Urinary bladder (tissue), 4 donors: ENCODE measurements around the gene NR4A3. TPM values are rescaled to one million over a fixed set of nuclear protein-coding genes. Genes with fewer than 3 reads are reported as not detected.
A peak's percentile ranks its signal among the peaks of the same experiment; 100 is the strongest.
"Not testable (repeated sequence)": the region's sequence is repeated elsewhere in the genome, so short reads cannot be mapped to it uniquely, and the experiment has no call there.

Experiments
- DNase-seq: peaks from one replicate; pipeline ENCODE4 v3.0.0-alpha.2; 2015; ENCODE audit errors: extremely low spot score
- H3K27ac ChIP-seq: one replicate; pipeline ENCODE4 v1.5.1; 2013; ENCODE audit warnings: low read depth, mild to moderate bottlenecking, moderate library complexity
- H3K36me3 ChIP-seq: one replicate; pipeline ENCODE4 v1.6.1; 2013; ENCODE audit warnings: mild to moderate bottlenecking, moderate library complexity; ENCODE audit not compliant: insufficient read depth
- H3K4me1 ChIP-seq: one replicate; pipeline ENCODE4 v1.6.1; 2013; ENCODE audit warnings: mild to moderate bottlenecking, moderate library complexity; ENCODE audit not compliant: insufficient read depth
- H3K4me3 ChIP-seq: one replicate; pipeline ENCODE4 v1.5.1; 2013; ENCODE audit warnings: low read depth, low read length
- WGBS: extraction: QIAGEN DNeasy Blood & Tissue Kit; methylation state at CpG from one replicate; pipeline ENCODE4 v1.1.7; 2013; 5-methylcytosine and 5-hydroxymethylcytosine counted together
- polyA plus RNA-seq: library from polyadenylated mRNA; stranded (reverse); fragments of 200-250 nt; gene quantifications from one replicate; pipeline ENCODE4 v1.2.3, GENCODE V29; 2013
- total RNA-seq: library from RNA; depleted of rRNA; stranded (reverse); fragments of >200 nt; gene quantifications from one replicate; pipeline ENCODE4 v1.2.3, GENCODE V29; 2014
- donor health status: healthy with polysubstance abuse.
- donor health status: healthy.

The NR4A3 gene
- total RNA-seq (4.7 TPM), polyA plus RNA-seq (4.8 TPM)

DNA sequence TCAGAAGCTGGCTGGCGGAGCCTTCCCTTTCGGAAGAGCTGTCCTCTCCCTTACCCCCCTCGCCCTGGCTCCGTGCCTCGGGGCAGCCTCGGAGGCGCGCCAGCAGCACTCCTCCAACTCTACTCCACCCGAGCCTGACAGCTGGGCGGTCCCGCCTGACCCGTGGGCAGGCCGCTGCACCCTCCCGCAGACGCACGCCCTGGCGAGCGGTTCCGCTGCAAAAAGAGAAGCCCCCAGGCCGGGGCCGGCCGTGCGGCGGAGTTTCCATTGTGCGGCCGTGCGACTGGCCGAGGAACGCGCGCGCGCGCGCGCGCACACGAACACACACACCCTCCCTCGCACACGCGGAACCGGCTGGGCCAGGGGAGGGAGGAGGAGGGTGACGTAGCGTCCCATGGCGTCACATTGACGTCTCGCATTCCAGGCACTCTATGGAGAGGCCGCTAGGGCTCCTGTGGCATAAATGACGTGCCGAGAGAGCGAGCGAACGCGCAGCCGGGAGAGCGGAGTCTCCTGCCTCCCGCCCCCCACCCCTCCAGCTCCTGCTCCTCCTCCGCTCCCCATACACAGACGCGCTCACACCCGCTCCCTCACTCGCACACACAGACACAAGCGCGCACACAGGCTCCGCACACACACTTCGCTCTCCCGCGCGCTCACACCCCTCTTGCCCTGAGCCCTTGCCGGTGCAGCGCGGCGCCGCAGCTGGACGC is at the start of gene NR4A3:
NR4A3 (plus strand) TSS at position 490 of the 713 bp plus-strand sequence. CDS start 6,158 bp downstream, outside the sequence.
- WGBS, result under 1% methylated on average over 75 of the region's 75 CpGs

DNA sequence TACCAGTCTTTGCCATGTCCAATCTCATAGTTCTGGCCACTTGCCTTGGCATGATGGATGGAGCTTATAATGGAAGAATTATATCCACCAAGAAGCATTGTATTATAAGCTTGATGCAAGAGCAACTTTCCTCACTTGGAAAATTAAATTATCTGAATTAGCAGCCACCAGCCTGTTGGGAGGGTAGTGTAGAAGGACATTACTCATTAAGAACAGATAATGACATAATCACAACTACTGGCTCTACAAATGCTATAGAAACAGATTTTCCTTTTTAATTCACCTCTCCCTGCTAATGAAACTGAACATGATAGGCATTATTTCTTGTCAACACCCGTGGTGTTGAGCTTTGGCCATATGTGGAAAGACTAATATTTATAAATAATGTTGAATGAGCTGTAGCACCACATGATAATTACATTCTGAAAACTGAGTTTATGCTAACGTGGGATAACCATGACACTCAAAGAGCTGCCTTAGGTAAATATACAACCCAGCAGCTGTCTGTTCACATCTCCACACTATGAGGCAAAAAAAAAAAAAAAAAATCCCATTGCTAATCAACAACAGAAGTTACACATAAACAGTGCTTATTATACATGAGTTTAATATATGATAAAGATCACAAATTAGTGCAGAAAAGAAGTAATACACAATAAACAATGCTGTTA is 48.1 kb upstream of the NR4A3 start:
- H3K4me1 ChIP-seq, result no peaks in the 10 kb centered on the region
- no peaks in the 10 kb centered on the region for H3K36me3 ChIP-seq
- no peak overlapping the region for H3K4me3 ChIP-seq
- no peak overlapping the region for H3K27ac ChIP-seq
- WGBS, result 61% methylated on average over 2 of the region's 2 CpGs
- no peak for DNase-seq

More for the DNA sequence above, at the start of gene NR4A3:
- Histone ChIP-seq H3K36me3 (no peaks in the 10 kb centered on the region), H3K27ac (peak within 1 kb of the TSS; percentile 82), H3K4me1 (no peaks in the 10 kb centered on the region), H3K4me3 (peak within 1 kb of the TSS; percentile 64)
- DNase-seq, result peak; percentile 89

GRCh38 chr9:99778308-99778707 is 43.4 kb upstream of the NR4A3 start:
- no peak for DNase-seq
- Histone ChIP-seq H3K27ac (no peak overlapping the region), H3K4me1 (no peaks in the 10 kb centered on the region), H3K4me3 (no peak overlapping the region), H3K36me3 (no peaks in the 10 kb centered on the region)
- WGBS, result 69% methylated on average over 2 of the region's 2 CpGs

DNA sequence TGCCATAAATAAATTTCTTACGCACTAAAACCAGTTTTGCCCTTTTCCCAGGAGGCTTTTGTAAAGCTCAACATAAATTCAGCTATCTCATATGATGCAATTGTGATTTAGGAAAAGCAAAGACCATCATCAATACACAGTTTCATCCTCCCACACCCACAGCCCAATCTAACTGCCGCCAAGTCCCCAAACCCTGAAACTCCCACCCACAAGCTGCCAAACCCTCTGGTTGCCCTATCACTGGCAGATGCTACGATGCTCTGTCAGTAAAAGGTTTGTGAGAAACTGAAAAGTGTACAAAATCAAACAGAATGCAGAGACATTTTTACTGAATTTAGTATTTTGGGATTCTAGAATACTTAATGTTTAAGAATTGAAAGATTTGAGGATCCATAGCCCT is 42.8 kb upstream of the NR4A3 start:
- no peak overlapping the region for H3K4me3 ChIP-seq
- WGBS, result 81% methylated on average over 3 of the region's 3 CpGs
- no peaks in the 10 kb centered on the region for H3K36me3 ChIP-seq
- no peak overlapping the region for H3K27ac ChIP-seq
- H3K4me1 ChIP-seq, result no peaks in the 10 kb centered on the region
- no peak for DNase-seq

DNA sequence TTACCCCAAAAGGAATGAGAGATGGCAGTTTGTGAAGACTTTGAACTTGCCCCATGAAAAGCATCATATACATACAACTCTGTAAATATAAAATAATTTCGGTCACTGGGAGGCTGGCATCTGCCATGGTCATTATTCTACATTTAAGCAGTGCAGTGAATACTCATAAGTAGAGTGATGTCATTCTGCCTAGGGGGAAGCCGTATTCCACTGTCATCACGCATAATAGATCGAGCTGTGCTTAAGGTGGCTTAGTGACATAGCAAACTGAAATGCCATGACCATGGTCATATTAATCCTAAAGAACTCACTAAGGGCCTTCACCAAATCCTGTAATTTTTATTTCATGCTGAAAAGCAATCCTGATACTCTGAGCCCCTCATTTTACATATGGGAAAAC is 42.4 kb upstream of the NR4A3 start:
- Histone ChIP-seq H3K27ac (no peak overlapping the region), H3K4me3 (no peak overlapping the region), H3K4me1 (no peaks in the 10 kb centered on the region), H3K36me3 (no peaks in the 10 kb centered on the region)
- WGBS, result 84% methylated on average over 4 of the region's 4 CpGs
- DNase-seq, result no peak

- H3K27ac ChIP-seq, DNase-seq, H3K4me1 ChIP-seq, H3K36me3 ChIP-seq, H3K4me3 ChIP-seq: not testable (repeated sequence)
- 95% methylated on average over 5 of the region's 5 CpGs for WGBS
Measured at GRCh38 chr9:99782349-99782748, 39.3 kb upstream of the NR4A3 start.

GRCh38 chr9:99782962-99783718 is 38.5 kb upstream of the NR4A3 start:
- no peak for DNase-seq
- Histone ChIP-seq H3K4me1 (no peaks in the 10 kb centered on the region), H3K27ac (no peak overlapping the region), H3K4me3 (no peak overlapping the region), H3K36me3 (no peaks in the 10 kb centered on the region)
- 87% methylated on average over 6 of the region's 6 CpGs for WGBS

DNA sequence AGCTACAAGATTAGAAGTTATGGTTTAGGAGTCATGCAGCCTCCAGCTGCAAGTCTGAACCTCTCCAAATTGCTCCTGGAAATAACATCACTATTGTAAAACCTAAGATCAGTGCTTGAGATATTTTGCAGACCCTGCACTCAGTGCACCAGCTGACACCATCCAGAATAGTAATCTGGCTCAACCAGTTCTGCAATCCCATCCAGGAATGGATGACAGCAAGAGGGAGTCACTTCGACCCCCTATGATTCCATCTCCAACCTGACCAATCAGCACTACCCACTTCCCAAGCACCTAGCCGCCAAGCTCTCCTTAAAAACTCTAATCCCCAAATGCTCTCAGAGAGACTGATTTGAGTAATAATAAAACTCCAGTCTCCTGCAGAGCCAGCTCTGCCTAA is 37.9 kb upstream of the NR4A3 start:
- Histone ChIP-seq H3K27ac (no peak overlapping the region), H3K36me3 (no peaks in the 10 kb centered on the region), H3K4me3 (no peak overlapping the region), H3K4me1 (no peaks in the 10 kb centered on the region)
- 31% methylated on average over 2 of the region's 2 CpGs for WGBS
- DNase-seq, result no peak

GRCh38 chr9:99785010-99785590 is 36.6 kb upstream of the NR4A3 start:
- WGBS, result 59% methylated on average over 1 of the region's 1 CpG
- H3K36me3 ChIP-seq, result no peaks in the 10 kb centered on the region
- no peak for DNase-seq
- no peak overlapping the region for H3K4me3 ChIP-seq
- no peaks in the 10 kb centered on the region for H3K4me1 ChIP-seq
- no peak overlapping the region for H3K27ac ChIP-seq

GRCh38 chr9:99787556-99787955 is 34.1 kb upstream of the NR4A3 start:
- DNase-seq, result no peak
- H3K36me3 ChIP-seq, result no peaks in the 10 kb centered on the region
- no peak overlapping the region for H3K27ac ChIP-seq
- no peaks in the 10 kb centered on the region for H3K4me1 ChIP-seq
- H3K4me3 ChIP-seq, result no peak overlapping the region

DNA sequence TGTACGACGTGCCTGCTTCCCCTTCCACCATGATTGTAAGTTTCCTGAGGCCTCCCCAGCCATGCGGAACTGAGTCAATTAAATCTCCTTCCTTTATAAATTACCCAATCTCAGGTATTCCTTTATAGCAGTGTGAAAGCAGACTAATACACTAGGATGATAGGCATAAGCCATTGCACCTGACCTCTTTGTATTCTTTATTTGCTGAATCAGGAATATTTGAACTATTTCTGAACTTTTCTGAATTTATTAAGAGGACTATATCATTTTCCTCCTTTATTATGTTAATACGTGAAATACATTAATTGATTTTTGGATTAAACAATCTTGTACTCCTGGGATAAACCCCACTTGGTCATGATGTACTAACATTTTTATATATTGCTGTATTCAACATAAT is 28.2 kb upstream of the NR4A3 start:
- Histone ChIP-seq H3K36me3 (no peaks in the 10 kb centered on the region), H3K4me1 (no peaks in the 10 kb centered on the region), H3K27ac (no peak overlapping the region), H3K4me3 (no peak overlapping the region)
- no peak for DNase-seq
- WGBS, result 96% methylated on average over 4 of the region's 4 CpGs

GRCh38 chr9:99796231-99796630 is 25.5 kb upstream of the NR4A3 start:
- no peak overlapping the region for H3K27ac ChIP-seq
- H3K4me3 ChIP-seq, result no peak overlapping the region
- no peaks in the 10 kb centered on the region for H3K4me1 ChIP-seq
- no peak for DNase-seq
- H3K36me3 ChIP-seq, result no peaks in the 10 kb centered on the region
- WGBS, result 93% methylated on average over 1 of the region's 1 CpG

- DNase-seq, result no peak
- no peaks in the 10 kb centered on the region for H3K36me3 ChIP-seq
- H3K27ac ChIP-seq, result no peak overlapping the region
- over 99% methylated on average over 3 of the region's 3 CpGs for WGBS
- H3K4me3 ChIP-seq, result no peak overlapping the region
- H3K4me1 ChIP-seq, result no peaks in the 10 kb centered on the region
Measured at GRCh38 chr9:99801775-99802174, 19.9 kb upstream of the NR4A3 start.
